Fibroblast of lung (primary cell): ENCODE results near the gene ATP7A.
"Not testable (repeated sequence)": the region's sequence is repeated elsewhere in the genome, so short reads cannot be mapped to it uniquely, and the experiment has no call there.

Source experiments
- CTCF ChIP-seq, 2 donors: IDR thresholded peaks in 1 of 2; conservative IDR thresholded peaks in 1 of 2; 1 replicate in 1 of 2; 2 replicates in 1 of 2; pipeline ENCODE4 v1.5.1; 2011 to 2012; ENCODE audit warnings: low read length in 2 of 2, control low read depth in 1 of 2, inconsistent platforms in 1 of 2, low read depth in 1 of 2, mild to moderate bottlenecking in 1 of 2
- EZH2 ChIP-seq: IDR thresholded peaks from 2 replicates; pipeline ENCODE4 v1.5.1; 2012; ENCODE audit warnings: low read length, control low read depth, mild to moderate bottlenecking; ENCODE audit errors: missing control alignments

- TF ChIP-seq CTCF (conservative IDR thresholded peaks at IDR 0.05 in 1 of 2, IDR thresholded peaks at IDR 0.05 in 1 of 2; ENCODE audit: low read depth in 1 of 2, low read length in 2 of 2); EZH2: not testable (repeated sequence)
Measured at GRCh38 chrX:77881418-77881817, 29.1 kb upstream of the ATP7A start.
